RWPE2 (cell line): Measurements from ENCODE around the gene CCDC33.

Experiments used
- ATAC-seq: fragments of 200-7000 bp; cut with Tn5 transposase; 3 replicates; pipeline ENCODE4 v1.9.1; 2021; ENCODE audit warnings: low read depth
- DNase-seq: peaks from one replicate; pipeline ENCODE4 v3.0.0-alpha.2; 2020; ENCODE audit warnings: low spot score
- H3K27ac ChIP-seq: fragments of 450-650 bp; 2 replicates; pipeline ENCODE4 v1.5.1; 2017; ENCODE audit warnings: mild to moderate bottlenecking; ENCODE audit not compliant: poor library complexity, severe bottlenecking
- H3K27me3 ChIP-seq: fragments of 250-450 bp; sonication (Bioruptor Pico); 2 replicates; pipeline ENCODE4 v1.5.1; 2021; ENCODE audit warnings: mild to moderate bottlenecking, moderate library complexity; ENCODE audit not compliant: insufficient read depth, poor library complexity, severe bottlenecking
- H3K36me3 ChIP-seq: fragments of 250-450 bp; sonication (Bioruptor Pico); 2 replicates; pipeline ENCODE4 v1.5.1; 2020; ENCODE audit warnings: low read depth, mild to moderate bottlenecking, moderate library complexity
- H3K4me1 ChIP-seq: fragments of 250-450 bp; sonication (Bioruptor Pico); 2 replicates; pipeline ENCODE4 v1.5.1; 2021; ENCODE audit warnings: mild to moderate bottlenecking, moderate library complexity; ENCODE audit not compliant: insufficient read depth, poor library complexity, severe bottlenecking
- H3K4me3 ChIP-seq: fragments of 250-450 bp; sonication (Bioruptor Pico); 2 replicates; pipeline ENCODE4 v1.5.1; 2021; ENCODE audit warnings: mild to moderate bottlenecking, moderate library complexity; ENCODE audit not compliant: severe bottlenecking
- H3K9me3 ChIP-seq: fragments of 250-450 bp; sonication (Bioruptor Pico); 2 replicates; pipeline ENCODE4 v1.5.1; 2021; ENCODE audit warnings: mild to moderate bottlenecking, moderate library complexity; ENCODE audit not compliant: severe bottlenecking
- TF ChIP-seq, protein P1 (sequence below): fragments of 450-650 bp; IDR thresholded peaks from one replicate; pipeline ENCODE4 v1.5.1; 2017; ENCODE audit warnings: mild to moderate bottlenecking, moderate library complexity; ENCODE audit not compliant: poor library complexity, severe bottlenecking

Gene CCDC33

DNA sequence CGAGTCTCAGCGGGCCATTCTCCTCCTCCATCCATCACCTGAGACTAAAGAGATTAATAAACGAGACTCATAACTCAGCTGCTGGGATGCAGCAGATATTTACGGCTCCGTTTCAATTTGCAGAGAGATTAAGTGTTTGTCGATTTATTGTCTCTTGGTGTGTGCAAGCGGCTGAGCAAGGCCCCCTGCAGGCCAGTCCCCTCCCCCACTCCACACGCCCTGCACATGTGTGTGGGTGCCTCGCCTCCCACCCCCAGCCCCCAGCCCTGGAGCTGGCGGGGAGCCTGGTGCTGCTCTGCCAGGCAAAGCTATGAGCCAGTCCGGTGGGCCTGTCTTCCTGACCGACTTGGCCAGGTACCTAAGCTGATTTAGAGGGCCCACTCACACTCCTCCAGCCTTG is 68.3 kb downstream of the CCDC33 start:
- H3K36me3 ChIP-seq: no peaks in the 10 kb centered on the region
- ATAC-seq (no peak), DNase-seq (no peak)
- no peak overlapping the region for H3K4me3 ChIP-seq
- H3K4me1 ChIP-seq: no peaks in the 10 kb centered on the region
- no peak overlapping the region for H3K27ac ChIP-seq
- peaks cover 56% of the 10 kb centered on the region for H3K27me3 ChIP-seq
- TF ChIP-seq, protein P1, sequence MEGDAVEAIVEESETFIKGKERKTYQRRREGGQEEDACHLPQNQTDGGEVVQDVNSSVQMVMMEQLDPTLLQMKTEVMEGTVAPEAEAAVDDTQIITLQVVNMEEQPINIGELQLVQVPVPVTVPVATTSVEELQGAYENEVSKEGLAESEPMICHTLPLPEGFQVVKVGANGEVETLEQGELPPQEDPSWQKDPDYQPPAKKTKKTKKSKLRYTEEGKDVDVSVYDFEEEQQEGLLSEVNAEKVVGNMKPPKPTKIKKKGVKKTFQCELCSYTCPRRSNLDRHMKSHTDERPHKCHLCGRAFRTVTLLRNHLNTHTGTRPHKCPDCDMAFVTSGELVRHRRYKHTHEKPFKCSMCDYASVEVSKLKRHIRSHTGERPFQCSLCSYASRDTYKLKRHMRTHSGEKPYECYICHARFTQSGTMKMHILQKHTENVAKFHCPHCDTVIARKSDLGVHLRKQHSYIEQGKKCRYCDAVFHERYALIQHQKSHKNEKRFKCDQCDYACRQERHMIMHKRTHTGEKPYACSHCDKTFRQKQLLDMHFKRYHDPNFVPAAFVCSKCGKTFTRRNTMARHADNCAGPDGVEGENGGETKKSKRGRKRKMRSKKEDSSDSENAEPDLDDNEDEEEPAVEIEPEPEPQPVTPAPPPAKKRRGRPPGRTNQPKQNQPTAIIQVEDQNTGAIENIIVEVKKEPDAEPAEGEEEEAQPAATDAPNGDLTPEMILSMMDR: no peak
- no peaks in the 10 kb centered on the region for H3K9me3 ChIP-seq

DNA sequence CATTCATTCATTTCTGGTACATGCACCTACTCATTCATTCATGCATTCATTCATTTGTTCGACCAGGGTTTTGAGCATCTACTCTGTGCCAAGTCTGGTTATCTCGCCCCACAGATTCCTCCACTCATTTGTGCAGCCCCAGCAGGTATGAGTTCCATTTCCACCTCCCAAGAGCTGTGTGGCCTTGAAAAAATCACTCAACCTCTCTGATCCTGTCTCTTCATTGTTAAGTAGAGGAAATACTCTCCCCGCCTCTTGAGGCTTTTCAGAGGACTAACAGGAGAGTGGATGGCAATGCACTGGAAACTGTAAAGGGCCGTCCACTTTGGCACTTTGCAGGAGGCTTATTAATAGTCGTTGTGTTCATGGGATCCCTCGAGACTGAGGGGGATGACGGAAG is 69.6 kb downstream of the CCDC33 start:
- no peak overlapping the region for H3K27ac ChIP-seq
- peaks cover 51% of the 10 kb centered on the region for H3K27me3 ChIP-seq

DNA sequence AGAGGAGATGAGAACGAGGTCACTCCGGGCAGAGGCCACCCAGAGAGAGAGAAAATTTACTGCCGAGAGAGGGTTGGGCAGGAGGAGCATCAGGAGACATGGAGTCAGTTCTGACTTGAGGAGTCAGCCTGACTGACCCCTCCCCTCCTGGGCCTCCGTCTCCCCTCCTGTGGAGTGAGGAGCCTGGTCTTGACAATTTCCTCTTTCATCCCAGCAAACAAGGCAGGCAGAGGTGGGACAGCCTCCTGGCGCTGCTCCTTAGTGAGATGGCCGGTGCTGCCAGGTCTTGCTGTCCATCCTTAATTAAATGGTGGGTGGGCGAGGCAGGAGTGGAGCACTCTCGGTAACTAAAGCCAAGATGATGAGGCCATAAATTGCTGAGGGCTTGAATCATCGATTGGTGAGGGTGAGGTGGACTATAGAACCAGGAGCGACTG is 70.7 kb downstream of the CCDC33 start:
- H3K27ac ChIP-seq: no peak overlapping the region
- no peak overlapping the region for H3K4me3 ChIP-seq
- H3K9me3 ChIP-seq: no peaks in the 10 kb centered on the region
- no peak for ATAC-seq
- H3K4me1 ChIP-seq: no peaks in the 10 kb centered on the region
- peaks cover 40% of the 10 kb centered on the region for H3K27me3 ChIP-seq
- no peak for DNase-seq
- H3K36me3 ChIP-seq: no peaks in the 10 kb centered on the region
- TF ChIP-seq, protein P1: no peak

More for the DNA sequence above, 69.6 kb downstream of the CCDC33 start:
- DNase-seq (no peak), ATAC-seq (no peak)
- Histone ChIP-seq H3K4me3 (no peak overlapping the region), H3K9me3 (no peaks in the 10 kb centered on the region), H3K4me1 (no peaks in the 10 kb centered on the region), H3K36me3 (no peaks in the 10 kb centered on the region)
- TF ChIP-seq, protein P1: no peak

DNA sequence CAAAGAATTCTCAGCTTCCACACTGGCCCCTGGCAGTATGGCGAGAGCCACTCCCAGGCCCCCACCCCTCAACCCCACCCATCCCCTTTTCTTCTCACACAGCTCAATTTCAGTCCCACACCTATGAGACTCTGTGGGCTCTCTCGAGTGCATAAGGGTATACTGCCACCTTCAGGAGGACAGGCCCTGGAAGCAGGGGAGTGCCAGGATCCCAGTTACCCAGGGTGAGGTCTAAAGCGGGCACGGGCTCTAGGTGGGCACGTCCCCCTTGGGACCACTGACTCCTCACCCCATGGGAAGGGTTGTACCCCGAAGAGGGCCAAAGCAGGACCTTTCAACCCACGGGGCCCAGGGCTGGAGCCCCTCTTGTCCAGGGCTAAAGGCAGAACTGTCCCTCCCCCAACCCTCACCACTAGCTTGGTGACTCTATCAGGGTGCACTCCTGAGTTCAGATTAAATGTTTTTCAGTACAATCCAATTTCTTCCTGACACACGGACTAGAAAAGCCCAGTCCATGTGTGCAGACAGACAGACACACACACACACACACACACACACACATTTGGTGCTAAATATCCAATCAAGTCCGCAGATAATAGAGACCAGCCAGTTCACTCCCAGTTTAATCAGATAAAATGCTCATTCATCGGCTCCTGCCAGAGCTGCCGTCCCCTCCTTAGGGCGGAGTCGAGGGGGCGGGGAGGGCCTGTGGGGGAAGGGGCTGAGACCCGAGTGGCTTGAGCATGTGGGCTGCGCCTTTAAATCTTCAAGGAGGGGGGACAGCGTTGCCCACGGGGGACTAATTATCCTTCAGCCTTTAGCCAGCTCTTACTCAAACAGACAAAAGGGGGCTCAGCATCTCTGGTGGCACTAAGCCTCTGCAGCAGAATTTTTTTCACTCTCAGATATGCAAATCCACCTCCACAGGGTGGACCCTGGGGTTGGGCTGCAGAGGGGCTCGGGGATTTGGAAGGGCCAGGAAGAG is 72.0 kb downstream of the CCDC33 start:
- DNase-seq: no peak
- peak; percentile 86 for ATAC-seq
- Histone ChIP-seq H3K27ac (no peak overlapping the region), H3K4me3 (no peak overlapping the region), H3K9me3 (no peaks in the 10 kb centered on the region), H3K4me1 (no peaks in the 10 kb centered on the region), H3K27me3 (peaks cover 30% of the 10 kb centered on the region), H3K36me3 (no peaks in the 10 kb centered on the region)
- TF ChIP-seq, protein P1: peak; percentile 97
